ENCODE measurements around the gene HACL1.
"Not testable (repeated sequence)": the region's sequence is repeated elsewhere in the genome, so short reads cannot be mapped to it uniquely, and the experiment has no call there.

HACL1 gene

DNA sequence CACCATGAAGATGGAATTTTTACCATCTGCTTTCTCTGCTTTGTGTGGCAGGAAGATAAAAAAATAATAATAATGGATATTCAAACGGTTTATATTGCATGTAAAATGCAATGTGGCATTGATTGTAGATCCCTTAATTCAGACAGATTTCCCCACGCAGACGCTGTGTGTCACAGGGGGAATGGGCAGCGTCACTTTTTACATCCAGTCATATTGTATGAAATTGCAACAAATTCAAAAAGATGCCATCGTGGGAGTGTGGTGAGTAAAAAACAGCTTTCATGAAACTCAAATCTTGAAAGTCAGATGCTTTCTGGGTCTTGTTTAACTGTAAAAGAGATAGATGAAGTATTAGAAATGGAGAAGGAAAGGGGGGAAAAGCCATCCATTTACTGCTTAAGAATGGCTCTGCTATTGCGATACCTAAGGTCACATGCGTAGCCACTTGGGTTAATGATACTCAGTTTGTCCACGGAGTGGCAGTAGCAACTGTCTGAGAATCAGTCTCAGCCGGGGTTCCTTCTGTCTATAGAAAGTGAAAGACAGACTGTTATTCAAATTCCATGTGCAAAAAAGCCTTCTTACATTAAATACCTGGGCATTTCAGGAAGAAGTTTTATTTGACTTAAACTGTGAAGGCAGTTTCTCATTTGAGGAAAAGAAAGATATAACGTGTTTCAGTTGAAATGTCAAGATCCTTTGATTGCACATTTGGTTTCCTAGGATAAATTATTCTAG, 28.7 kb upstream of the HACL1 start:
- in situ Hi-C loops (cut with HindIII; ENCODE audit: low sequenced_read_pairs), result no loop called here
- DNase-seq (ENCODE audit: low read depth, low spot score), result peak; percentile 89
- peak; percentile 70 for TF ChIP-seq CTCF (IDR thresholded peaks at IDR 0.05; ENCODE audit: low read depth, low read length)
- peak overlapping the region; percentile 4 for H3K4me3 ChIP-seq (ENCODE audit: low read depth, low read length)

DNA sequence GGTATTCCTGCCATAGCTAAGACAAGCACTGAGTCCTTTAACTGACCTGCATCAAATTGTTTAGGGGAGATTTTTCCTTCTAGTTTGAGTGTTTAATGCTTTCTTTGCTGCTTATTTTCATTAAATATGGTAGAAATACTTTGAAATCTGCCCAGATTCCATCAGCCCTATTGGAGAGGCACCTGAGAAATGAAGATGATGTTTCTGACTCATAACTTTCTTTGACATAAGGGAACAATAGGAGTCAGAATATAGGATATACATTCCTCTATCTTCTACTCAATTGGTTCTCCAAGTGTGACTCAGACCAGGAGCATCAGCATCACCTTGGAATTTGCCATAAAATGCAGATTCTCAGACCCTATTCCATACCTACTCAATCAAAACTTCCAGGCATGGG, 27.6 kb upstream of the HACL1 start:
- DNase-seq (ENCODE audit: low read depth, low spot score), result no peak
- in situ Hi-C loops (cut with HindIII; ENCODE audit: low sequenced_read_pairs), result no loop called here
- H3K4me3 ChIP-seq (ENCODE audit: low read depth, low read length), result no peak overlapping the region
- no peak for TF ChIP-seq CTCF (IDR thresholded peaks at IDR 0.05; ENCODE audit: low read depth, low read length)

DNA sequence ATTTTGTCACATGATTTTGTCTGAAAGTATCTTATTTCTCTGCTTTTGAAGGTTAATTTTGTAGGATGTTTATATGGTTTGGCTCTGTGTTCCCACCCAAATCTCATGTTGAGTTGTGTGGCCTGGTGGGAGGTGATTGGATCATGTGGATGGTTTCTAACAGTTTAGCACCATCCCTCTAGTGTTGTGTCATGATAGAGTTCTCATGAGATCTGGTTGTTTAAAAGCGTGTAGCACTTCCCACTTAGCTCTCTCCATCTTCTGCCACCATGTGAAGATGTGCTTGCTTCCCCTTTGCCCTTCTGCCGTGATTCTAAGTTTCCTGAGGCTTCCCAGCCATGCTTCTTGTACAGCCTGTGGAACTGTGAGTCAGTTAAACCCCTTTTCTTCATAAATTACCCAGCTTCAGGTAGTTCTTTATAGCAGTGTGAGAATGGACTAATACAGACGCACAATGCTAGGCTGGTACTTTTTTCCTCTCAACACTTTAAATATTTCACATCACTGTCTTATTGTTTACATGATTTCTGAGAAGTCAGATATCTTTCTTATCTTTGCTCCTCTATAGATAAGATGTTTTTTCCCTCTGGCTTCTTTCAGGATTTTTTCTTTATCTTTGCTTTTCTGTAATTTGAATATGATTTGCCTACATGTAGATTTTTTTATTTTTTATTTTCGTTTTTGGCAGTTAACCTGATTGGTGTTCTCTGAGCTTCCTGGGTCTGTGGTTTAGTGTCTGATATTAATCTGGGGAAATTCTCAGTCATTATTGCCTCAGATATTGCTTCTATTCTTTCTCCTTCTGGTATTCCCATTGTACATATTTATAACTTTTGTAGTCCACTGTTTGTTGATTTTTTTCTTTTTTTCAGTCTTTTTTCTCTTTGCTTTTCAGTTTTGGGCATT, 22.4 kb upstream of the HACL1 start:
- in situ Hi-C loops (cut with HindIII; ENCODE audit: low sequenced_read_pairs), result no loop called here
- no peak for TF ChIP-seq CTCF (IDR thresholded peaks at IDR 0.05; ENCODE audit: low read depth, low read length)
- DNase-seq (ENCODE audit: low read depth, low spot score), result no peak
- no peak overlapping the region for H3K4me3 ChIP-seq (ENCODE audit: low read depth, low read length)

- in situ Hi-C loops (cut with HindIII; ENCODE audit: low sequenced_read_pairs); H3K4me3 ChIP-seq (ENCODE audit: low read depth, low read length); DNase-seq (ENCODE audit: low read depth, low spot score): not testable (repeated sequence)
Measured at GRCh38 chr3:15619659-15620464, 18.5 kb upstream of the HACL1 start.

DNA sequence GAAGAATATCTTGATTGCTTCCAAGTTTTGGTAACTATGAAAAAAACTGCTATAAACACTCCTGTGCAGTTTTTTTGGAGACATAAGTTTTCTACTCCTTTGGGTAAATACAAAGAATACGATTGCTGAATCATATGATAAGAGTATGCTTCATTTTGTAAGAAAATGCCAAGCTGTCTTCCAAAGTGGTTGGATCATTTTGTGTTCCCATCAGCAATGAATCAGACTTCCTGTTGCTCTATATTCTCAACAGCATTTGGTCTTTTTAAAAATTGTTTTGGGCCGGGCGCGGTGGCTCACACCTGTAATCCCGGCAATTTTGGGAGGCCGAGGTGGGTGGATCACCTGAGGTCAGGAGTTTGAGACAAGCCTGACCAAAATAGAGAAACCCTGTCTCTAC, 14.7 kb upstream of the HACL1 start:
- TF ChIP-seq CTCF (IDR thresholded peaks at IDR 0.05; ENCODE audit: low read depth, low read length), result no peak
- no peak overlapping the region for H3K4me3 ChIP-seq (ENCODE audit: low read depth, low read length)
- in situ Hi-C loops (cut with HindIII; ENCODE audit: low sequenced_read_pairs), result no loop called here
- DNase-seq (ENCODE audit: low read depth, low spot score), result peak; percentile 26

DNA sequence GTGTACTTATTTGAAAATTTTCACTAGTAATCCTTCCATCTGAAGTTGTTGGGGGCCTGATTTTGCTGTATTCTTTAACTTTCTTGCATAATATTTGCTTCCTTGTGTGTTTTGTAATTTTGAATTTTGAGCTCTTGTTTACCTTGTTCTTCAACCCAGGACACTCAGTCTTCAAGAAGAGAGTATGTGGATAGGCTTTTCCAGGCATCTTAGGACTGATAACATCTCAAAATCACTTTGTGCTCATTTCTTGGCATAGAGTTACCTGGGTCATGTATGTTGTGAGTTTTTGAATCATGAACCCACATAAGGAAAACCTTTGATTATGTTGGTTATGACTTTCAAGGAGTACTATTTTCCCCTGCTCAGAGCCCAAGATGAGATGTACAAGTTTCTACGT, 13.6 kb upstream of the HACL1 start:
- DNase-seq (ENCODE audit: low read depth, low spot score), result no peak
- in situ Hi-C loops (cut with HindIII; ENCODE audit: low sequenced_read_pairs), result no loop called here
- TF ChIP-seq CTCF (IDR thresholded peaks at IDR 0.05; ENCODE audit: low read depth, low read length), result no peak
- no peak overlapping the region for H3K4me3 ChIP-seq (ENCODE audit: low read depth, low read length)

Data from astrocyte of the spinal cord (primary cell).